ENCODE measurements around the gene TBC1D22A. TPM values are rescaled to one million over a fixed set of nuclear protein-coding genes. Genes with fewer than 3 reads are reported as not detected.

TBC1D22A gene
- total RNA-seq, 2 experiments from 2014 or later = 22.3 to 43.9 TPM

DNA sequence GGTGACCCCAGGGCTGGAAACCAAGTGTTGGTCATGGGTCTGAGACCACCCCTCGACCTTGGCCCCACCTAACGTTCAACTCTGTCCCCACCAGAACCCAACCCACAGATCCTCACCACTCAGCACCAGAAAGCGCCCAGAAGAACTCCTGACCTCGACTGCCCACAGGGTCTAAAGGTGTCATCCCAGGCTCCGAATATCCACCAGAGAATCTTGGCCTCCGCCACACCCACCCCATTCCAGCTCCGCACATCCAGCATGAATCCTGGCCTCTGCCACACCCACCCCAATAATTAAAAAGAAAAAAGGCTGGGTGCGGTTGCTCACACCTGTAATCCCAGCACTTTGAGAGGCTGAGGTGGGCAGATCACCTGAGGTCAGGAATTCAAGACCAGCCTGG is 25.7 kb upstream of the TBC1D22A start:
- TF ChIP-seq, protein P1, sequence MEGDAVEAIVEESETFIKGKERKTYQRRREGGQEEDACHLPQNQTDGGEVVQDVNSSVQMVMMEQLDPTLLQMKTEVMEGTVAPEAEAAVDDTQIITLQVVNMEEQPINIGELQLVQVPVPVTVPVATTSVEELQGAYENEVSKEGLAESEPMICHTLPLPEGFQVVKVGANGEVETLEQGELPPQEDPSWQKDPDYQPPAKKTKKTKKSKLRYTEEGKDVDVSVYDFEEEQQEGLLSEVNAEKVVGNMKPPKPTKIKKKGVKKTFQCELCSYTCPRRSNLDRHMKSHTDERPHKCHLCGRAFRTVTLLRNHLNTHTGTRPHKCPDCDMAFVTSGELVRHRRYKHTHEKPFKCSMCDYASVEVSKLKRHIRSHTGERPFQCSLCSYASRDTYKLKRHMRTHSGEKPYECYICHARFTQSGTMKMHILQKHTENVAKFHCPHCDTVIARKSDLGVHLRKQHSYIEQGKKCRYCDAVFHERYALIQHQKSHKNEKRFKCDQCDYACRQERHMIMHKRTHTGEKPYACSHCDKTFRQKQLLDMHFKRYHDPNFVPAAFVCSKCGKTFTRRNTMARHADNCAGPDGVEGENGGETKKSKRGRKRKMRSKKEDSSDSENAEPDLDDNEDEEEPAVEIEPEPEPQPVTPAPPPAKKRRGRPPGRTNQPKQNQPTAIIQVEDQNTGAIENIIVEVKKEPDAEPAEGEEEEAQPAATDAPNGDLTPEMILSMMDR (conservative IDR thresholded peaks at IDR 0.05; ENCODE audit: low read length) = no peak
- no peak for TF ChIP-seq EZH2phosphoT487 (IDR thresholded peaks at IDR 0.05; ENCODE audit: borderline replicate concordance, low read depth, low read length)
- ChIA-PET POLR2A (no interaction called here), CTCF (ENCODE audit: unreplicated experiment) (no interaction called here)
- H3K79me2 ChIP-seq (ENCODE audit: insufficient read depth, low read depth, low read length) = peaks cover 34% of the 10 kb centered on the region; the same call in 1 of the 2 replicates
- H4K20me1 ChIP-seq (ENCODE audit: insufficient read depth, low read length) = peaks cover 26% of the 10 kb centered on the region; the same call in 1 of the 2 replicates
- H3K4me3 ChIP-seq (ENCODE audit: low read depth, low read length, poor library complexity, severe bottlenecking) = peak overlapping the region; percentile 77
- no peaks in the 10 kb centered on the region for H3K9me3 ChIP-seq (ENCODE audit: low read length)
- peak overlapping the region; percentile 90 for H3K4me2 ChIP-seq (ENCODE audit: low read length)
- no peak for DNase-seq (ENCODE audit: low spot score)
- H2AFZ ChIP-seq (ENCODE audit: low read length) = no peak overlapping the region
- no TSS peak for BruUV-seq (replicated peaks)
- peaks cover 54% of the 10 kb centered on the region for H3K4me1 ChIP-seq (ENCODE audit: insufficient read depth, low read length, poor library complexity, severe bottlenecking)
- H3K27ac ChIP-seq (ENCODE audit: low read depth, low read length, poor library complexity, severe bottlenecking) = no peak overlapping the region
- H3K36me3 ChIP-seq (ENCODE audit: insufficient read depth, low read length) = peaks cover 5% of the 10 kb centered on the region; the same call in 1 of the 2 replicates
- intact Hi-C loops (cut with micrococcal nuclease; ENCODE audit: unreplicated experiment) = loop anchor here (2.0 to 5.0 kb wide), 3 partner anchors 54 to 144 kb away; no protein-coding TSS in a partner anchor
- no peaks in the 10 kb centered on the region for H3K9me2 ChIP-seq (ENCODE audit: insufficient read depth, low read length)

DNA sequence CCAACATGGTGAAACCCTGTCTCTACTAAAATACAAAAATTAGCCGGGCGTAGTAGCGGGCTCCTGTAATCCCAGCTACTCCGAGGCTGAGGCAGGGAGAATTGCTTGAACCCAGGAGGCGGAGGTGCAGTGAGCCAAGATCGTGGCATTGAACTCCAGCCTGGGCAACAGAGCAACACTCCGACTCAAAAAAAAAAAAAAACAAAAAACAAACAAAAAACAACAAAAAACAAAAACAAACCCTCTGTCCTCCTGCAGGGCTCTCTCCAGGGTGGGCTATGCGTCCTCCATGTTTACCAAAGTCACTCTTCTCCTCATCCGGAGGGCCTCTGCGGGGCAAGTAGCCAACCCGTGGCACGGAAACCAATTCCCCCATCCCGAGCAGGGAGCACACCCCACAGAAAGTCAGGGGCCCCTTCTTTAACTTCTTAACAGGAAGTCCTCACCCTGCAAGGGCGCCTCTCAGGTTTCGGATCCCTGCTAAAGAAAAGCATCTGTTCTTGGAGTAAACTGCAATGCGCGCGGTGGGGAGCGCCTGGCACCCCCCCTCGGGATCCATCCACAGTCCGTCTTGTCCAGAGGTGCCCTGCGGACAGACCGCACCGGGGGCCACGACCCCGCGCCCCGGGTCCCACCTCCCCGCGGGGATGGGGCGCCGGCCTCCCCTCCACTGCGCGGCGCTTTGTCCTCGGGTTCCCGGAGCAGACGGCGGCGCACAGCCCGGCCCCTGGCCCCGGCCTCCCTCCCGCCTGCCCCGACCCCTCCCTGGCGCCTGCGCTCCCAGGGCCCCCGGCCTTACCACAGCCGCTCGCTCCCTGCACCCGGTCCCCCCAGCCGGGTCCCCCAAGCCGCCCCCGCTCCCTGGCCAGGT is 25.1 kb upstream of the TBC1D22A start:
- ChIA-PET POLR2A (no interaction called here), CTCF (ENCODE audit: unreplicated experiment) (no interaction called here)
- peaks cover 34% of the 10 kb centered on the region; the same call in 1 of the 2 replicates for H3K79me2 ChIP-seq (ENCODE audit: insufficient read depth, low read depth, low read length)
- TF ChIP-seq, protein P1 (conservative IDR thresholded peaks at IDR 0.05; ENCODE audit: low read length) = peak; percentile 31; the same call in 1 of the 2 replicates
- TF ChIP-seq EZH2phosphoT487 (IDR thresholded peaks at IDR 0.05; ENCODE audit: borderline replicate concordance, low read depth, low read length) = no peak
- H3K36me3 ChIP-seq (ENCODE audit: insufficient read depth, low read length) = no peaks in the 10 kb centered on the region
- H3K9me3 ChIP-seq (ENCODE audit: low read length) = no peaks in the 10 kb centered on the region
- peaks cover 26% of the 10 kb centered on the region; the same call in 1 of the 2 replicates for H4K20me1 ChIP-seq (ENCODE audit: insufficient read depth, low read length)
- peak overlapping the region; percentile 56 for H3K27ac ChIP-seq (ENCODE audit: low read depth, low read length, poor library complexity, severe bottlenecking)
- H3K4me3 ChIP-seq (ENCODE audit: low read depth, low read length, poor library complexity, severe bottlenecking) = peak overlapping the region; percentile 77
- H3K9me2 ChIP-seq (ENCODE audit: insufficient read depth, low read length) = no peaks in the 10 kb centered on the region
- peak overlapping the region; percentile 90 for H3K4me2 ChIP-seq (ENCODE audit: low read length)
- BruUV-seq (replicated peaks) = no TSS peak
- 0 out of 2 replicates have a peak overlapping the region, but pooled peaks have one; percentile 1 for H2AFZ ChIP-seq (ENCODE audit: low read length)
- peak; percentile 69 for DNase-seq (ENCODE audit: low spot score)
- peaks cover 50% of the 10 kb centered on the region for H3K4me1 ChIP-seq (ENCODE audit: insufficient read depth, low read length, poor library complexity, severe bottlenecking)
- intact Hi-C loops (cut with micrococcal nuclease; ENCODE audit: unreplicated experiment) = loop anchor here (2.0 to 5.0 kb wide), 3 partner anchors 55 to 145 kb away; no protein-coding TSS in a partner anchor

Data from OCI-LY7 (cell line).